CD4-positive, alpha-beta T cell treated with Interleukin-17A for 1 hour (primary cell): ENCODE data around the gene TMUB2.
"Not testable (repeated sequence)": the region's sequence is repeated elsewhere in the genome, so short reads cannot be mapped to it uniquely, and the experiment has no call there.

Experiments used
- DNase-seq: peaks from one replicate; pipeline ENCODE4 v3.0.0-alpha.2; 2020

The TMUB2 gene

GRCh38 chr17:44186307-44187130 is at the start of gene TMUB2:
TSS of gene TMUB2 (plus strand) at chr17:44186972. CDS start at chr17:44187709, 737 bp downstream.
- peak; percentile 99 for DNase-seq

- no peak for DNase-seq
These were observed 48.7 kb upstream of the TMUB2 start for GRCh38 chr17:44137891-44138709.

- not testable (repeated sequence) for DNase-seq
These were observed 42.9 kb upstream of the TMUB2 start for GRCh38 chr17:44143921-44144320.

GRCh38 chr17:44144966-44145739 is 41.6 kb upstream of the TMUB2 start:
- no peak for DNase-seq

GRCh38 chr17:44146375-44147346 is 40.1 kb upstream of the TMUB2 start:
- no peak for DNase-seq

- DNase-seq = no peak
These were observed 39.0 kb upstream of the TMUB2 start for GRCh38 chr17:44147812-44148211.

- not testable (repeated sequence) for DNase-seq
These were observed 37.7 kb upstream of the TMUB2 start for GRCh38 chr17:44149066-44149465.

- no peak for DNase-seq
These were observed 36.9 kb upstream of the TMUB2 start for GRCh38 chr17:44149750-44150329.

- no peak for DNase-seq
These were observed 33.9 kb upstream of the TMUB2 start for GRCh38 chr17:44152875-44153274.

GRCh38 chr17:44155488-44155887 is 31.3 kb upstream of the TMUB2 start:
- DNase-seq = no peak

- peak; percentile 65 for DNase-seq
These were observed 27.1 kb upstream of the TMUB2 start for GRCh38 chr17:44159519-44160210.

GRCh38 chr17:44164476-44164875 is 22.3 kb upstream of the TMUB2 start:
- no peak for DNase-seq

- DNase-seq = no peak
These were observed 19.5 kb upstream of the TMUB2 start for GRCh38 chr17:44167181-44167861.

GRCh38 chr17:44170135-44170498 is 16.7 kb upstream of the TMUB2 start:
- DNase-seq = no peak

- no peak for DNase-seq
These were observed 16.1 kb upstream of the TMUB2 start, which contains the start of gene ASB16 for GRCh38 chr17:44170499-44171201. TSS of gene ASB16 (plus strand) at chr17:44170704. CDS start at chr17:44170790, 86 bp downstream.

- DNase-seq = no peak
These were observed 14.8 kb upstream of the TMUB2 start for GRCh38 chr17:44171931-44172455.

- DNase-seq = no peak
These were observed 12.3 kb upstream of the TMUB2 start for GRCh38 chr17:44174427-44174826.

- no peak for DNase-seq
These were observed 10.5 kb upstream of the TMUB2 start for GRCh38 chr17:44176257-44176656.
